SW480 (cell line): ENCODE results near the gene PSG5.
"Not testable (repeated sequence)": the region's sequence is repeated elsewhere in the genome, so short reads cannot be mapped to it uniquely, and the experiment has no call there.

Source experiments
- DNase-seq: peaks from one replicate; pipeline ENCODE4 v3.0.0-alpha.2; 2016; ENCODE audit warnings: low spot score

The PSG5 gene

DNA sequence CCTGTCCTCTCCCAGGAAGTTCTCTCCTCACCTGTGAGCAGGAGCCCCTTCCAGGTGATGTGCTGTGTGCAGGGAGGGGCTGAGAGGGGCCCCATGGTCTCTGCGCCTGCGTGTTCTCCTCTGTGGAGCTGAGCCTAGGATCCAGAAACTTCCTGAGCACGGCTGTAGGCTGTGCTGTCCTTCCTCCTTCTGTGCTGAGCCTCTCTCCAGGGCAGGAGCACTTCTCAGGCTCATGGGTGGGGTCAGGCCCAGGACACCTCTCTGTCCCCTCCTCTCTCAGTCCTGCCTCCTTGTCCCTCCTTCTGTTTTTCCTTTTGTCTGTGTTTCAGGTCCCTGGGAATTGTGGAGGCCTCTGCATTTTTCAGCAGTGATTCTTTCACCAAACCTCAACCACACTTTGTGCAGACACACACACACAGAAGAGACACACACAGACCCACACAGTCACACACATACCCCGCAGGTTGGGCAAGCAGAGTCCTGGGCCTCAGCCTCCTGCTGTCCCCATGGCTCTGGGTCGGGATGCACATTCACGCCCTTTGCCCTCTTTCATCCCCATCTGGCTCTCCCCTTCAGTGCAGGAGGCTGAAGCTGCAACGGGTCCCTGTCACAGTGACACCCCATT is at the start of gene PSG5:
TSS of gene PSG5 (minus strand) at position 226 of the 625 bp plus-strand sequence. CDS start at position 95, 131 bp downstream.
- DNase-seq, result not testable (repeated sequence)

DNA sequence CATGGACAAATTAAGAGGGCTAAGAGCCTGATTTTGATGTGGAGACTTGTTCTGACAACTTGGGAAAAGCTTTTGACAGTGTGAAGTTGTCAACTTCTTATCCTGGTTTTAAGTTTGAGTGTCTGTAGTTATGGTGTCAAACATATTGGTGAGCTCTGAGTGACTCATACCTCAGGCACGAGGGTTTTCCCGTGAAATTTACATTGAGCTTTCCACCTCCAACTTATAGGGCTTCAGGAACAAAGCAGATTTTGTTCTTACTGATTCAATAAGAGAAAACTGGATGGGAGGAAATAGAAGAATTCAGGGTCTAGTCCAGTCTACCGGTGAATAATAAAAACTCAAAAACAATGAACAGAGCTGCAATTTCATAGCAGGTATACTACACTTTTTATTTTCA is 49.4 kb upstream of the PSG5 start:
- peak; percentile 58 for DNase-seq

DNA sequence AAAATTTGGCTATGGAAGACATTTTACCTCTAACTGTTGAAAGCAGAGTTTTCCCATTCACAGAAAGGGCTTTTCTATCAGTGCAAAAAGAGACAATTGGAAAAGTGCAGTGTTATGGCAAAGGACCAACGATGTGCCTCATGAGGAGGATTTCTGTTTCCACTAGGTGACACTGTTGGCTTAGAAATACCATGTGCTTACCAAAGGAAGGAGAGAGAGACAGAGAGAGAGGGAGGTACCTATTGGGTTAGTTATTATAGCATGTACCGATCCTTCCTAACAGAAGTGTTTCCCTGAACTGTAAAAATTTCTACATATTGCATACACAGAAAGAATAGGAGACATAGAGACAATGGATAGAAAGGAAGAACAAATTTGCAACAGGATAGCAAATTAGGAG is 43.0 kb upstream of the PSG5 start:
- DNase-seq, result peak; percentile 29

DNA sequence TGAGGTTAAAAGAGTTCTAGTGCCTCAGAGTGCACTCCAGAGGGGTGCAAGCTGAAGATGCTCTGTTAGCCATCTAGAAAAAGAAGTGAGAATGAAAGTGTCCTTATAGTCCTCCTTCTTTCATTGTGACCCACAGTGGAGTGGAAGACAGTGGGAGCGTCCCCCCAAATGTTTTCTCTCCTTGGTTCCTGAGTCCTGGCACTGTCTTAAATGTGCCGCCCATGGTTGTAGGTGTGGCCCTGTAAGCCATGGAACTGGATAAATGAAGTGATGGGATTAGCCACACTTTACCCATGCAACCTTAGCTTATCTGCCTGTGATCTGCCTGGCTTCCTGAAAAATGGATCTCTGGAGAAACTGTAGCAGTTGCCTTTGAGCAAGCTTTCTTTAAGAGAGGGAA is 42.4 kb upstream of the PSG5 start:
- DNase-seq, result not testable (repeated sequence)

DNA sequence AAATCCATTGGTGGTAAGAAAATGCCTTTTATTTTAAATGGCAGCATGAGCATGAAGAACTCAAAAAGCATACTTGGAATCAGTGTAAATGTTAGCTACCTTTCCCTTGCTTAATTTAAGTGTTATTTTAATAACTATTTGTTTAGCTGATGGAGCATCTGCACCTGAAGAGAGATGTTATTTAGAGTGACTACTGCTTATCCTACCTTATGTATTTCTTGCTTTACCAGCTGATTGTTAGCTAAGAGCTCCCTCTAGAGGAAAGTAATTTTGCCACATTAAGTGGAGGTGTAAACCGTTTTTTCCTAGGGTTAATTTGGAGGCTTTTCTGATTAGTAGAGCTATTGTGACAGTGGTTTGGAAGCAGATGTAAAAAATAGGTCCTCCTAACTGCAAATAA is 40.6 kb upstream of the PSG5 start:
- DNase-seq, result not testable (repeated sequence)

DNA sequence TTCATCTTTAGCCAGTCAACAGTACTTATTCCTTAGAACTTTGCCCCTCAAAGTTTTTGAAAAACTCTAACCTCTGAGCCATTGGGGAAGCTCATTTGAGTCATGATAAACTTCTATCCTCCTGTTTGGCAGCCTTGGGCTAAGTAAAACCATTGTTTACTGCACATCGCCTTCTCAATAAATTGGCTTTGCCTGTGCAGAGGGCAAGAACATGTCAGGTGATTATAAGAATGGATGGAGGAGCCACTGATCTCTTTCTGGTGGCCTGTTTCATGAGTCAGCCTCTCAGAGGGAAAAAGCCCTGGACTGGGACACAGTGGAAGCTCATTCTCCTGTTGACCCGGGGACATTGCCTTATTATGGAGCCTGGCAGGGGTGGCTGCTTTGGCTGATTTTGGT is 38.5 kb upstream of the PSG5 start:
- no peak for DNase-seq

DNA sequence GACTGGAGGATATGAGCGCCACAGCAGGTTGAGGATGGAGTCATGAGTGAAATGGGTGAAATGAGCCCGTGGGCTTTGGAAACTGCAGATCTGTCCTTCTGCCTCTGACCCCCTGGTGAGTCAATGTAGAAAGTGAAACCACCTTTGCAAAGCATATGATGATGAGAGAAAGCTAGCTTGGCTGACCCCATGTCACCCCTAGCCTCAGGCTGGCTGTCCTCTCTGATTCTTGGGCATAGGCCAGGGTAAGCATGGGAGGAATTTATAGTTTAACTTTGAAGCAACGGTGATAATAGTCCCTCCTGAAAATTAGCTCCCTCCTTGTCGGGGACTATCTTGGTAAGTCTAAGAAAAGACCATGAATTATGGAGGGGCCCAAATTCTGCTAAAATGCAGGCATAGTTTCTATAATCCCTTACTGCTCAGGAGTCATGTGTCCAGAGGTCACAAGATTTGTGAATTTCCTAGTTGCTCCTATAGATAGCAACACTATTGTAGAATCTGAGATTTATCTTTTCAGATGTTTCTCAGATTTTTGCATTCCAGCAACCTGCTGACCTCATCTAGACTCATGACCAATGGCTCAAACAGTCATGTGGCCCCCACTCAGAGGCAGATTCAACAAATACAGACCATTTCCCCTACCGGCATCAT is 38.0 kb upstream of the PSG5 start:
- not testable (repeated sequence) for DNase-seq

DNA sequence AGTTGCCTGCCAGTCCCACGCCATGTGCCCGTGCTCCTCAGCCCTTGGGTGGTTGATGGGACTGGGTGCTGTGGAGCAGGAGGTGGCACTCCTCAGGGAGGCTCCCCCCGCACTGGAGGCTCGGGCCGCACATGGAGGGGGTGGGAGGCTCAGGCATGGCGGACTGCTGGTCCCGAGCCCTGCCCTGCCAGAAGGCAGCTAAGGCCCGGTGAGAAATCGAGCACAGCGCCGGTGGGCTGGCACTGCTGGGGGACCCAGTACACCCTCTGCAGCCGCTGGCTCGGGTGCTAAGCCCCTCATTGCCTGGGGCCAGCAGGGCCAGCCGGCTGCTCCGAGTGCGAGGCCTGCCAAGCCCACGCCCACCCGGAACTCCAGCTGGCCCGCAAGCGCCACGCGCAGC is 35.6 kb upstream of the PSG5 start:
- not testable (repeated sequence) for DNase-seq

DNA sequence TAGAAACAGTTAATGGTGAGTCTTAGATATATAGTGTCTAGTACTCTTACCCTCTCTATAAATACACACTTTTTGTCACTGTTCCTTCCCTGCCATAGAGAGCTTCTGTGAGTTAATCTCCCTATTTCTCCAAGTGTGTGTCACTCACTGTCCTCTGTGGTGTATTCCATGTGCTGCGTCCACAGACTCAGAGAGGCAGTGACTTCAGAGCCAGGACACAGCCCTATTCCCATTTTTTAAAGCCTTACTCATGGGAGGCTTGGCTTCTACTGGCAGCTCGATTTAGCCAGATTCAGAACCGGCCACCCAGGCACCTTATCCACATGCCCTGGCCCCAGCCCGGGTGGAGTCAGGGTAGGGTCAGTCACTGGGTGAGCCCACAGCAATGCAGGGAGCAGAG is 32.8 kb upstream of the PSG5 start:
- DNase-seq, result not testable (repeated sequence)

DNA sequence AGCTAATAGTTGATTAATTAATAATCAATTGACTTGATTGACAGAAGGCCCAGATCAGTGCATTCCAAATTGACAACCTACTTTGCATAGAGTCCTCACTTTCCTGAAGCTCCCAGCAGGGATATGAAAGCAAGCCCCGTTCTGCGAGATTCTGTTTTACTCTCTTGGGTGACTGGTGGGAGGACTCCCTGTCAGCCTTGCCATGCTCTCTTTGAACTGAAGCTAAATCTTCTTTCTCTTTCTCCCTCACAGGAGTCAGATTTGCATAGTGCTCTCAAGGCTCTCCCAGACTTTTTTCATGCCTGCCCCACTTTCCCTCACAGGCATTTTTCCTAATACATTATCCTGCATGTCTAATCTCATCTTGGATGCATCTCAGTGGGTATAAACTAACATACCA is 29.5 kb upstream of the PSG5 start:
- not testable (repeated sequence) for DNase-seq

DNA sequence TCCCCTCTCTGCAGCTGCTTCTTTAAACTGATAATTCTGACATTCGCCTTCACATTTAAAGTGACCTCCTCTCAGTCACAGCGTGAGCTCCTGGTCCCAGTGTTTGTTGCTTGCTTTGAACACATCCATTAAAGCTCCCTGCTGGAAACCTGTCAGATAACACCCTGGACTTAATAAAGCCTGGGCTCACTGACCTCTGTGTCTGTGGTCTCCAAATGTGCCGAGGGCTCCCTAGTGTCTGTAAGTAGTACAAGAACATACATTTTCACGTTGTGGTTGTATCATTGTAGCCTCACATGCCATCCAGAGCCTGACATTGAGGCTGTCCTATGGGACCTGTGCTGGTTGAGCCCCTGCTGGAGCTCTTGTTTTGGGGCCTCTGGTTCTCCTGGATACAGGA is 21.7 kb upstream of the PSG5 start:
- no peak for DNase-seq

DNA sequence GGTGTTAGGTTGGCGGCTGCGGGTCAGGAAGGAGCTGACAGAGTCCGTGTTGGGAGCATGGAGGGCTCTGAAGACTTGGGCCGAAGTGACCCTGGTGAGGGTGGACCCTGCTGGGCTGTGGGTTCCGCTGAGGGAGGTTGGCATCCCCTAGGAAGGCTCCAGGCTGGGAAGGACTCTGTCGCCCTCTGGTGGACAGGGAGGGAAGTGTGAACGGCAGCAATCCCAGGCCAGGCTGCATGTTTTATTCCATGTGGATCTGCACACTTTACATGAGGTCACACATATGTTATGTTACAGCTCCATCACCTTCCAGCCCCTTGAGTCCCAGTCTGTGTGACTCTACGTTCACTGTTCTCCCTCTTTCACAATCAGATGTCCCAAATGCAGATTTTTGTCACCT is 20.8 kb upstream of the PSG5 start:
- not testable (repeated sequence) for DNase-seq

DNA sequence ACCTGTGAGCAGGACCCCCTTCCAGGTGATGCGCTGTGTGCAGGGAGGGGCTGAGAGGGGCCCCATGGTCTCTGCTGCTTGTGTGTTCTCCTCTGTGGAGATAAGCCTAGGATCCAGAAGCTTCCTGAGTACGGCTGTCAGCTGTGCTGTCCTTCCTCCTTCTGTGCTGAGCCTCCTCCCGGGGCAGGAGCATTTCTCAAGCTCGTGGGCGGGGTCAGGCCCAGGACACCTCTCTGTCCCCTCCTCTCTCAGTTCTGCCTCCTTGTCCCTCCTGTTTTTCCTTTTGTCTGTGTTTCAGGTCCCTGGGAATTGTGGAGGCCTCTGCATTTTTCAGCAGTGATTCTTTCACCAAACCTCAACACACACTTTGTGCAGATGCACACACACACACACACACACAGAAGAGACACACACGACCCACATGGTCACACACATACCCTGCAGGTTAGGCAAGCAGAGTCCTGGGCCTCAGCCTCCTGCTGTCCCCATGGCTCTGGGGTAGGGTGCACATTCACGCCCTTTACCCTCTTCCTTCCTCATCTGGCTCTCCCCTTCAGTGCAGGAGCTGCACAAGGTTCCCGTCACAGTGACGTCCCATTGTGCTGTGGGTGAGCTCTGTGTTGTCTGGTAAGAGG is 19.3 kb upstream of the PSG5 start, which contains the start of gene PSG4:
TSS of gene PSG4 (minus strand) at position 168 of the 635 bp plus-strand sequence. CDS start at position 66, 102 bp downstream.
- DNase-seq, result not testable (repeated sequence)

DNA sequence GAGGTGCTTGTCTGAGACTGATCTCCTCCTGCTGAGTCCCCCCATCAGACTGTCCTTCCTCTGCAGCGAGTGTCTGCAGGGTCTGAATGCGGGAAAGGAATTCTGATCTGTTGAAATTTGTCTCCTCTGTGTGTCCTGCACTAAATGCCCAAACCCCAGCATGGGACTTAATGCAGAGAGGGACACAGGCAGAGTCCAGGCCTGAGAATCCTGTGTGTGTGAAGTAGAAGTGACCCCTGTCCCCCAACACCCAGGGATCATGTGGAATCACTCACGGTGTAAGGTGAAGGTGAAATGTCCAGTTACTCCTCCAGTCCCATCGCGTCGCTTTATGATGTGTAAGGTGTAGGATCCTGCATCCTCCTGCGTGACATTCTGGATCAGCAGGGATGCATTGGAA is 17.3 kb upstream of the PSG5 start:
- DNase-seq, result not testable (repeated sequence)

DNA sequence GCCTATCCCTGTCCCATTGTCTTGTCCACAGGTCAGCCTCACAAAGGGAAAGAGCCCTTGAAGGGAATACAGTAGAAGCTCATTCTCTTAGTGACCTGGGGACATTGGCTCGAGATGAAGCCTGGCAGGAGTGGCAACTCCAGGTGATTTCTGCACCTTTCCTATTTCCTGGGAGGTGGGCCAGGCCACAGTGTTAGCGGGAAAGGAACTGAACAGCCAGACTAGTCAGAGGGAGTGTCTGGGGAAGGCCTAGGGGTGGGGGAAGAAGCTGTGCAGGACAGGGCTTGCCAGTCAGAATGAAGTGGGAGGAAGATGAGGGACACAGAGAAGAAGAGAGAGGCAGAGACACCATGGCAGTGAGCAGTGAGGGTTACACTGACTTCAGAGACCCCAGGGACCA is 15.6 kb upstream of the PSG5 start:
- not testable (repeated sequence) for DNase-seq

DNA sequence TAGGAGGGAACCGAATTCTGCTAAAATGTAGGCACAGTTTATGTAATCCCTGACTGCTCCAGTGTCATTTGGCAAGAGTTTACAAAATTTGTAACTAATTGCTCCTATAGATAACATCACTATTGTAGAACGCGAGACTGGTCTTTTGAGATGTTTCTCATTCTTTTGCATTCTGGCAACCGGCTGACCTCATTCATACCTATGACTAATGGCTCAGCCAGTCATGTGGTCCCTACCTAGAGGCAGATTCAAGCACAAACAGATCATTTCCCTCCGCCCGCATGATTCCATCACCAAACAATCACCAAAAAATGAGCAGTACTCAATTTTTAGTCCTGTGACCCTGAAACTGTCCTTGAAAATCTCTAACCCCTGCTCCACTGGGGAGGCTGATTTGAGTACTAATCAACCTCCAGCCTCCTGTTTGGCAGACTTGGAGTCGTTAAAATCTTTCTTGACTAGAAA is 15.0 kb upstream of the PSG5 start:
- peak; percentile 37 for DNase-seq

DNA sequence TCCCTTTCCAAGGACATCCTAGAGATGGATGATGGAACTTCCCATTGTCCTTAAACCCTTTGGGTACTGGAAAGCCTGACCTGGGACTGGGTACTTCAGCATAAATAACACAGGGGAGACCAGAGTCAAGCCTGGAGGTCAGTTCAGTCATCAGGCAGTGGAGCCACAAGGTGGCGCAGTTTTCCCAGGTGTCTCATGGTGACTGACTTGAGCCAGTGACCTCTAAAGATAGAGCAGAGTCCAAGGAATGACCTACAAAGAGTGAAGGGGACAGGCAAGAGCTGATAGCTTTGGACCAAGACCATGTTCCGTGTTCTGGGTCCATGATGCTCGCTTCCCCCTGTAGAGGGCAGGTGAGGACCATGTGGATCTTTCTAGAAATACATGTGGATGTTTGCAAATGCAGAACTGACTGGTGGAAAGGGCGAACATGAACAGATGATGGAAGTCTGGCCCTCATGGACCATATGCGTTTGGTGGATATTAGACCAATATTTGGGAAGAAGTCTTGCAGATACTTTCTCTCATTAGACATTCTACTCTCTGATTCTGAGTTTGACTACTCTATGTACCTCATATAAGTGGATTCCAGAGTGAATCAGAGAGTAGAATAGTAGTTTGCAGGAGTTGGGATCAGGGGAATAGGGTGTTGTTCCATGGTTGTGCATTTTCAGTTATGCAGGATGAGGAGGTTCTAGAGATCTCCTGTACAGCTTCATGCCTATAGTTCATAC is 12.5 kb upstream of the PSG5 start:
- DNase-seq, result not testable (repeated sequence)

DNA sequence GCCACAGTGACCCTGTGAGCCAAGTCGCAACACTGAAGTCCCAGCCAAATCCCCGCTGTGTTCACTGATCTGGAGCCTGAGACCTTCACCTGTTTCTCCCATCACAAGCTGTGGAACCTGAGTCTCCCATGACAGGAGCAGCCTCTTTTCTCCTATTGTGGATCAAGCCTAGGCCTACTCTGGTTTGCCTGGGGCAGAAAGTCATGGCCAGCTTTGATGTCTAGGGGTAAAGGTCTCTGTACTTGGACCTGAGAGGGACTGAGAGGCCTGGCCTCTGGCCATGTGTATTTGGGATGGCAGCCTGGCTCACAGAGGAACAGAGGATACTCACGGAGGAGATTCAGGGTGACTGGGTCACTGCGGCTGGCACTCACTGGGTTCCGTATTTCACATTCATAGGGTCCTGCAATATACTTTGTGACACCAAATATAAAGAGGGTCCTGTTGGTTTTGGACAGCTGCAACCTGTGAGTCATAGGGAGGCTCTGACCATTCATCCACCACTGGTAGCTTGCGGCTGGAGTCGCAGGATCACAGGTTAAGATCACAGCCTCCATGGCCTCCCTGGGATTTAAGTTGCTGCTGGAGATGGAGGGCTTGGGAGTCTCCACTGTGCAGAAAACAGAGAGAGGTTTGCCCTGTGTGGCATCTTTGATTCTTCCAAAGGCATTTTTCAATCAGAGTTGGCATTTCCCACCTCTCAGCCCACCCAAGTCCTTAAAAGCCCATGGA is 11.5 kb upstream of the PSG5 start:
- not testable (repeated sequence) for DNase-seq

DNA sequence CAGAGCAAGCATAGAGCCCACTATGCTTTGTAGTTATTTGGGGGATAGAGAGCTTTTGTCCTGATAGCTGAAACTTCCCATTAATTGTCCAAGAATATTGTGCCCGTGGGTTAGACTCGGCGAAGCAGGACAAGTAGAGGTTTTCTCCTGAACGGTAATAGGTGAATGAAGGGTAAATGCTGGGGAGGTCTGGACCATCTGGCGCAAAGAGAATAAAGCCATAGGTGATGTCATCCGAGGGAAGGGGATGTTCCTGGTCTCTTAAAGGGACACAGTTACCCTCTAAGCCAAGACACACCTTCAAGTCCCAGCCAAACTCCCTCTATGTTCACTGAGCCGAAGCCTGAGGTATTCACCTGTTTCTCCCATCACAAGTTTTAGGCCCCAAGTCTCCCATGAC is 8.1 kb upstream of the PSG5 start:
- not testable (repeated sequence) for DNase-seq

DNA sequence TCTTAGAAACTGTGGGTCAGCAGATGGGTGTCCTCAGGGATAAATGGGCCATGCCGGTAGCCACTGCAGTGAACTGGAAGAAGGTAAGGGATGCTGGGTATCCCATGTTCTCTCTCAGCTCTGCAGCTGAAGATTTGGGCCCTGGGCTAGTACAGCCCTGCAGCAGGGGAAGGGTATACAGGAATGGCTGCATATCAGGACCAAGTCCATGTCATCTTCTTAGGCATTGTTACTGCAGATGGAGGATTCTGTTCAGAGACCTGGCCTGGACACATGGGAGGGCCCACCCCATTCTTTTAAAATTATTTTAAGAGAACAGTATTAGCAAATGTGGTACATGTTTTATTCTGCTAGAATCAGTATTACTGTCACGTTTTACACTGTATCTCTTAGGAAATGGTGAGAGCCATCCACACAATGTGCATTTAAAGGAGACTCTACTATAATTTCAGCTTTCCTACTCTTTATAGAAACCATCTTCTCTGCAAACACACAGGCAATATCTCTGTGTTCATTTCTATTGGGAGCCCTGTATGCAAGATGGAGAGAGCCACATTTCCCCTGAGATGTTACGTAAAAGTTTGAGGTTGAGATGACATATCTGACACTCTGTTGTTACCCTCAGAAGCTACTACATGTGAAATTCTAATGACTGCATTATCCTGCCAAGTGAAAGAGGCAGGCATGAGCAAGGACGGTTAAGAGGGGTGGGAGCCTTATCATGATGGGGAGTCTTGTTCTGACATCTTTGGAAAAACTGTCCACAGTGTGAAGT is 6.2 kb upstream of the PSG5 start:
- not testable (repeated sequence) for DNase-seq

DNA sequence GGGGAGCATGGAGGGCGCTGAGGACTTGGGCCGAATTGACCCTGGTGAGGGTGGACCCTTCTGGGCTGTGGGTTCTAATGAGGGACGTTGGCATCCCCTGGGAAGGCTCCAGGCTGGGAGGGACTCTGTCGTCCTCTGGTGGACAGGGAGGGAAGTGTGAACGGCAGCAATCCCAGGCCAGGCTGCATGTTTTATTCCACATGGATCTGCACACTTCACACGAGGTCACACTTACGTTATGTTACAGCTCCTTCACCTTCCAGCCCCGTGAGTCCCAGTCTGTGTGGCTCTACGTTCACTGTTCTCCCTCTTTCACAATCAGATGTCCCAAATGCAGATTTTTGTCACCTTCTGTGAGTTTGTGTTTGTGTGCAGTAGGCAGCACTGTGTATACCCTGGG is 1.8 kb upstream of the PSG5 start:
- not testable (repeated sequence) for DNase-seq
